Keratinocyte (primary cell): Measurements from ENCODE around the gene FBXW5.

Source experiments
- EZH2 ChIP-seq: IDR thresholded peaks from one replicate; pipeline ENCODE4 v1.6.1; 2012; ENCODE audit warnings: inconsistent platforms, mild to moderate bottlenecking, low read length, moderate library complexity
- TF ChIP-seq, protein P1 (sequence below), 3 experiments: IDR thresholded peaks in 1 of 3; conservative IDR thresholded peaks in 1 of 3; optimal IDR thresholded peaks in 1 of 3; 2 replicates in 2 of 3; 3 replicates in 1 of 3; pipeline versions ENCODE3 to v1.5.1; 2011; ENCODE audit warnings: low read length in 3 of 3, mild to moderate bottlenecking in 3 of 3, moderate library complexity in 2 of 3, control low read depth in 1 of 3, inconsistent platforms in 1 of 3; ENCODE audit not compliant: insufficient read depth in 2 of 3; ENCODE audit errors: extremely low read depth in 1 of 3

DNA sequence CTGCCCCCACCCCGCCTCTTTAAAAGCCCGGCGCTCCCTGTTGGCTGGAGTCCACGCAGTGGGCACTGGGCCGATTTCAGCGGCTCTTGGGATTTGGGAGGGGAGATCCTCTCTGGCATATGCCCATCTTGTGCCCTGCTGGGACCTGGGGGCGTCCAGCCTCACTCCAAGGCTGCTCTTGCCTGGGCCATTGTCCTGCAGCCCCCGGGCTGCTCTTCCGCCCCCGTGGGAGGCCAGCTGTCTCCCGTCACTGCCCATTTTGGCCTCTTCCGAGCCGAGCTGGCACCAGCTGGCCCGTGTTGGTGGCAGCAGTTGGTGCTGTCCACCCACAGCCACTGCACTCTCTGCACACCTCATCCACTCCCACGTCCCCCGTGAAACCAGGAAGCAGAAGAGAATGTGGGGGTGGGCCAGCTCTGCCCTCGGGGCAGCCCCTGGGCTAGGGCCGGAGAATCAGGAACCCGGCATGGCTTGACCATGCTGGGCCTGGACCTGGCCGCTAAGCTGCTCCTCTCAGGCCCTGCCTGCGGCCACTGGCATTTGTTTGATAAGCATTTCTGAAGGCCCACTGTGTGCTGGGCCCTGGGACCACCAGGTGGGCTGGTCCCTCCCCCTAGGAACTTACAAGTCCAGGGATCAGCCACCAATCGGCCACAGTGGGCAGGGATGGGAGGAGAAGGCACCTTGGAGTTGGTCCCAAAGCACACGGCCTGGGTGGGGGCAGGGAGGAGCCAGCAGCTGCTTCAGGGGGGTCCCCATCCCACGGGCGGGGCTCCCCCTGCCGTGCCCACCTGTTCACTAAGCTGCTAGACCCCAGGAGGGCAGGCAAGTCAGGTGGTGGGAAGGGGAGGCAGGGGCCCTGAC, 2.7 kb upstream of the FBXW5 start:
- no peak for TF ChIP-seq EZH2
- TF ChIP-seq, protein P1, sequence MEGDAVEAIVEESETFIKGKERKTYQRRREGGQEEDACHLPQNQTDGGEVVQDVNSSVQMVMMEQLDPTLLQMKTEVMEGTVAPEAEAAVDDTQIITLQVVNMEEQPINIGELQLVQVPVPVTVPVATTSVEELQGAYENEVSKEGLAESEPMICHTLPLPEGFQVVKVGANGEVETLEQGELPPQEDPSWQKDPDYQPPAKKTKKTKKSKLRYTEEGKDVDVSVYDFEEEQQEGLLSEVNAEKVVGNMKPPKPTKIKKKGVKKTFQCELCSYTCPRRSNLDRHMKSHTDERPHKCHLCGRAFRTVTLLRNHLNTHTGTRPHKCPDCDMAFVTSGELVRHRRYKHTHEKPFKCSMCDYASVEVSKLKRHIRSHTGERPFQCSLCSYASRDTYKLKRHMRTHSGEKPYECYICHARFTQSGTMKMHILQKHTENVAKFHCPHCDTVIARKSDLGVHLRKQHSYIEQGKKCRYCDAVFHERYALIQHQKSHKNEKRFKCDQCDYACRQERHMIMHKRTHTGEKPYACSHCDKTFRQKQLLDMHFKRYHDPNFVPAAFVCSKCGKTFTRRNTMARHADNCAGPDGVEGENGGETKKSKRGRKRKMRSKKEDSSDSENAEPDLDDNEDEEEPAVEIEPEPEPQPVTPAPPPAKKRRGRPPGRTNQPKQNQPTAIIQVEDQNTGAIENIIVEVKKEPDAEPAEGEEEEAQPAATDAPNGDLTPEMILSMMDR (optimal IDR thresholded peaks at IDR 0.05 in 1 of 3, IDR thresholded peaks at IDR 0.05 in 1 of 3, conservative IDR thresholded peaks at IDR 0.05 in 1 of 3; ENCODE audit: extremely low read depth in 1 of 3, insufficient read depth in 2 of 3, low read length in 3 of 3): no peak
